ENCODE results near the gene RERE. TPM values are rescaled to one million over a fixed set of nuclear protein-coding genes. Genes with fewer than 3 reads are reported as not detected.

The RERE gene
- total RNA-seq, 1 donor from 2014 or later = 64.6 TPM

DNA sequence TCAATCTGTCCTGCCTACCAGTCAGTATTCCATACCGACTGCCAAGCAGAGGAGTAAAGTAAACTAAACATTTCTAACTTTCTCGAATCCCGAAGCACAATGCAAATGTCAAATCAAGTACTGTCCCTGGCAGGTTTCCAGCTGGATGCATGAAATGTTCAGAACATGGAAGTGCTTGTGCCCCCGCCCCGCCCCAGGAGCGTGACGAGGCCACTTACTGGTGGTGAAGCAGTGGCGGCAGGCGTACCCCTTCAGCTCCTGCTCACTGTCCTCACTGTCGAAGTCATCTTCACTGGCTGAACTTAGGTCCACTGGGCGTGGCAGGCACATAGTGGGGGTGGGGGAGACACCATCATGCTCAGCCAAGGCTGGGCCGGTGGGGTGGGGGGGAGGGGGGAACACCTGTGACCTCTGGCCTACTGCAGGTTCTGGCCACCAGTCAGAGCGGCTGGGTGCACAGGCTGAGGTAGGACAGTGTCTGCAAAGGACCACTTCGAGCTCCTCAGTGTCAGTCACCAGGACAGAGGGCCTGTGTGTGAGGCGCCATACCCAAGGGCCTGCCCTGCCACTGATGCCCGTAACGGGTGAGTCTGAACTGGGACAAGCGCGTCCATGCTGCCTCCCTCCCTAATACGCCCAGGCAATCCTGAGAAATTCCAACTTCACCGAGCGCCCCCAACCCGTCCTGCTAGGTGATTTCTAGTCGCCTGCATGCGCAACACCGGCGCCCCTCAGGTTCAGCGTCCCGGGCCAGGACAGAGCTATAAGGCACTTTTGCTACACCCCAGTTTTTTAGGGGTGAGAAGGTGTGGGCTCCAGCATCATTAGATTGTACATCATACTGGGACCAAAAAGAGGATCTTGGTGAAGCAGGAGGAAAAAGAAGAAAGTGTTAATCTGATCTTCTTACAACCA, 452.7 kb downstream of the RERE start:
- H3K36me3 ChIP-seq = peaks cover 60 to 64% of the 10 kb centered on the region in 2 donors

DNA sequence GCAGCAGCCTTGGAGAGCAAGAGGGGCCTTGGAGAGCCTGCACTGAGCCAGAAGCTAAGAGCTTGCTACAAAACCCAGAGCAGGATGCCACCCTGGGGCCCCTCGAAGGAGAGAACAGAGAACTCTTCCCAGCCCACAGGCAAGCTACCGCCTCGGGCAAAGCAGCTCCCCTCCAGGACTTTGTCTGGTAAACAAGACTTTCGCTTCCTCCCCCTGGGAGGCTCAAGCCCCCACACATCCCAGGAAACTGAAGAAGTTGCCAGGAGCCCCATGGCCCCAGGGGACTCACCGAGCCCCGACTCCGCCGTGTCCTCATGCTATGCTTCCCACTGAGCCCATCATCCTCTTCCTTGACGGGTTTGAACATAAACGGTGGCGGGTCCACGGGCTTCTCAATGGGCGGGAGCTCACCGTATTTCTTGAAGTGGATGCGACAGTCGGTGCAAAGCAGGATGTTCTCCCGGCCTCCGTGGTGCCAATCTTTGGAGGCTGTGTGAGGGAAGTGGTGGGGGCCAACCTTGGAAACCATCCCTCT, 453.6 kb downstream of the RERE start:
- Histone ChIP-seq H3K27ac (peak overlapping the region; percentile 19 to 23), H3K4me3 (no peak overlapping the region), H3K9me3 (no peaks in the 10 kb centered on the region), H3K27me3 (no peaks in the 10 kb centered on the region), H3K4me1 (peaks cover 10 to 36% of the 10 kb centered on the region in 2 donors), H3K36me3 (peaks cover 69 to 74% of the 10 kb centered on the region in 2 donors)
- TF ChIP-seq, protein P1, sequence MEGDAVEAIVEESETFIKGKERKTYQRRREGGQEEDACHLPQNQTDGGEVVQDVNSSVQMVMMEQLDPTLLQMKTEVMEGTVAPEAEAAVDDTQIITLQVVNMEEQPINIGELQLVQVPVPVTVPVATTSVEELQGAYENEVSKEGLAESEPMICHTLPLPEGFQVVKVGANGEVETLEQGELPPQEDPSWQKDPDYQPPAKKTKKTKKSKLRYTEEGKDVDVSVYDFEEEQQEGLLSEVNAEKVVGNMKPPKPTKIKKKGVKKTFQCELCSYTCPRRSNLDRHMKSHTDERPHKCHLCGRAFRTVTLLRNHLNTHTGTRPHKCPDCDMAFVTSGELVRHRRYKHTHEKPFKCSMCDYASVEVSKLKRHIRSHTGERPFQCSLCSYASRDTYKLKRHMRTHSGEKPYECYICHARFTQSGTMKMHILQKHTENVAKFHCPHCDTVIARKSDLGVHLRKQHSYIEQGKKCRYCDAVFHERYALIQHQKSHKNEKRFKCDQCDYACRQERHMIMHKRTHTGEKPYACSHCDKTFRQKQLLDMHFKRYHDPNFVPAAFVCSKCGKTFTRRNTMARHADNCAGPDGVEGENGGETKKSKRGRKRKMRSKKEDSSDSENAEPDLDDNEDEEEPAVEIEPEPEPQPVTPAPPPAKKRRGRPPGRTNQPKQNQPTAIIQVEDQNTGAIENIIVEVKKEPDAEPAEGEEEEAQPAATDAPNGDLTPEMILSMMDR (IDR thresholded peaks at IDR 0.05) = no peak
- intact Hi-C loops (cut with DNase I) = no loop called here
- peak in 1 of 2 donors; percentile 60 for DNase-seq (ENCODE audit: low spot score in 2 of 2)

More for the DNA sequence above, 452.7 kb downstream of the RERE start:
- no peaks in the 10 kb centered on the region for H3K9me3 ChIP-seq
- H3K27ac ChIP-seq = peak overlapping the region; percentile 19 to 23
- TF ChIP-seq, protein P1 (IDR thresholded peaks at IDR 0.05) = no peak
- intact Hi-C loops (cut with DNase I) = no loop called here
- no peak overlapping the region for H3K4me3 ChIP-seq
- peak in 1 of 2 donors; percentile 64 for DNase-seq (ENCODE audit: low spot score in 2 of 2)
- no peaks in the 10 kb centered on the region for H3K27me3 ChIP-seq
- peaks cover 10 to 43% of the 10 kb centered on the region in 2 donors for H3K4me1 ChIP-seq

DNA sequence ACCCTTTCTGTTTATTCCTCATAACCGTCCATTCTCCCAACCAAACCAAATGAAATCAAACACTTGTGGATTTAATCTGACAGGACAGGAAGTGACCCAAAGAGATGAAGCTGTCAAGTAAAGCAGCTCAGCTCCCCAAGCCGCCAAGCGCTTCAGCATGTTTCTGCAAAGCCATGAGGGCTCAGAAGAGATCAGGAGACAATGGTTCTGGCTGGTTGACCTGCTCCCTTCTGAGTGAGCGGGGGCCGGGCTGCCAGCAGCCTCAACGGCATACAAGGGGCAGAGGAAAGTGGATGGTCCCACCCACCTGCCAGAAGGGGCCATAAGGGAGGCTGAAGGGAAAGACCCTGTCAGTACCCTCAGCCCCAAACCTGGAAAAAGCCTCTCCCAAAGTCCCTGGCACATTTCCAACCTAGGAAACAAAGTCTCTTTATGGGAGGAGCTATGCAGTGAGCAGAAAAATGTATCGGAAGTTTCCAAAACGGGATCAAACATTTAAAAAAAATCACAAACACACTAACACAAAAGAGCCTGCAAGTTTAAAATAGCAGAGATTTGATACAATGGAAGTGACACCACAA, 454.2 kb downstream of the RERE start:
- Histone ChIP-seq H3K27ac (peak overlapping the region; percentile 19 to 23), H3K27me3 (no peaks in the 10 kb centered on the region), H3K4me1 (peaks cover 10 to 34% of the 10 kb centered on the region in 2 donors), H3K9me3 (no peaks in the 10 kb centered on the region), H3K36me3 (peaks cover 75 to 79% of the 10 kb centered on the region in 2 donors), H3K4me3 (no peak overlapping the region)
- intact Hi-C loops (cut with DNase I) = no loop called here
- TF ChIP-seq, protein P1 (IDR thresholded peaks at IDR 0.05) = no peak
- DNase-seq (ENCODE audit: low spot score in 2 of 2) = peak in 1 of 2 donors; percentile 64

DNA sequence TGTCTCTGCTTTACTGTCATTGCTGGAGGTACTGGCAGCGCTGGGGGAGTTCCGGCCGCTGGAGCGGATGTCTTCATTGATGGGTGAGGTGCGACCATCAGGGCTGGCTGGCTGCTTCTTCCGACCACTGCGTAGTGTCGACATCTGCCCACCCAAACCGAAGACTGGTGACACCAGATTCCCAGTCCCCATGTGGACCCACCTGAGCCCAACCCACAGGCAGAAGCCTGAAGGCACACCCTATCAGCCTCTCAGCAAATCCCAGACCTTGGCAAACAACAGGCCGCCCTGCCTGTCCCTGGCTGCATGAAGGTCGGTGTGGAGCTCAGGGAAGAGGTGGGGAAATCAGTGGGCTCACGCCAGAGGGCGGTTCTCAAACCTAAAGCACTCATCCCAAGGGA, 454.7 kb downstream of the RERE start:
- DNase-seq (ENCODE audit: low spot score in 2 of 2) = no peak
- TF ChIP-seq, protein P1 (IDR thresholded peaks at IDR 0.05) = no peak
- Histone ChIP-seq H3K4me3 (no peak overlapping the region), H3K27me3 (no peaks in the 10 kb centered on the region), H3K9me3 (no peaks in the 10 kb centered on the region), H3K36me3 (peaks cover 81 to 85% of the 10 kb centered on the region in 2 donors), H3K27ac (peak overlapping the region in 1 of 2 donors; percentile 23), H3K4me1 (peaks cover 6 to 29% of the 10 kb centered on the region in 2 donors)
- intact Hi-C loops (cut with DNase I) = no loop called here

DNA sequence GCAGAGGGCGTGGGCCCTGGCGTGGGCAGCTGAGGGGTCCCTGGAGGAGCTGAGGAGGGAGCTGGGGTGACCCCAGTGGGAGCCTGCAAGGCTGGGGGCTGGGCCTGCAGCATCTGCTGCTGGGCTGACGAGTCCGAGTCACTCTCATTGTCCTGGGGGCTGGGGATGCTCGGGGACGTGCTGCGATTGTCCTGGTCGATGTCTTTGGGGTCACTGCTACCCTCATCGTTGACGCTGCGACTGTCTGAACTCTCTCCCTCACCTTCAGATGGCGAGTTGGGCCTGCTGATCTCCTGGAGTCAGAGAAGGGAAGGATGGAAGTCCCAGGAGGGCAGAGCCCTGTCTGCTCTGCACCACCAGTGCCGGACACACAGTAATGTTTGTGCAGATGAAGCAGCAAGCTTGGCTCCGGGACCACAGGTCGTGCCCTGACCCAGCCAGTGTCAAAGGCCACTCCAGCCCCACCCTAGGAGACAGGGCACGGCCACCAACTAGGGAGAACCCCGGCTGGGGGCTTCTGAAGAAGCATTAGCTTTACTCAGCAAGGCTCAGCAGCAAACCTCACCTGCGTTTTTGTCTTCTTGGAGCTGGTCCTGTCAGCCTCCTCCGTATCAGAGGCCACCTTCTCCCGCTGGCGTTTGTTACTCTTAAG, 456.1 kb downstream of the RERE start:
- H3K27ac ChIP-seq = no peak overlapping the region
- no peak overlapping the region for H3K4me3 ChIP-seq
- DNase-seq (ENCODE audit: low spot score in 2 of 2) = no peak
- no peaks in the 10 kb centered on the region for H3K27me3 ChIP-seq
- no peaks in the 10 kb centered on the region for H3K9me3 ChIP-seq
- peaks cover 0 to 28% of the 10 kb centered on the region in 2 donors for H3K4me1 ChIP-seq
- TF ChIP-seq, protein P1 (IDR thresholded peaks at IDR 0.05) = no peak
- peaks cover 94 to 98% of the 10 kb centered on the region in 2 donors for H3K36me3 ChIP-seq
- intact Hi-C loops (cut with DNase I) = no loop called here
